Measurements from ENCODE around the gene NAALADL2.

DNA sequence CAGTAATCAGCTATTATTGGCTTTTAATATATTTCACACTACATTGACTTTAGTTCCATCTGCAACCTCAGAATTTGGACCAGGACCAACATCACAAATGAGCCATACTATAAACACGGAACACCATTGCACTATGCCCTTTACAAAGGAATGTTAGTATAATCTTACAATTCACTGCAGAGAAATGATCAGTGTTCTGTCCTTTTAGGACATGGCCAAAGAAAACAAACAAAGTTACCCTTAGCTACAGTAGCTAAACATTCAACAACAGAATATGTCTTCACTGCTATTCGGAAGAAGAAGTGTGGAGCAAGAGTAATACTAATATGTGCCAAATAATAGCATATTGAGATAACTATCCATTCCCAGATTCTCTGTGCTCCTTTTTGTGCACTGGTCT lies 90.4 kb downstream of the NAALADL2 start:
- TF ChIP-seq CTCF (IDR thresholded peaks at IDR 0.05) (no peak), POLR2AphosphoS5 (IDR thresholded peaks at IDR 0.05; ENCODE audit: low read depth, low read length) (no peak), SIN3A (IDR thresholded peaks at IDR 0.05; ENCODE audit: borderline replicate concordance, insufficient read depth, low read depth, low read length) (no peak)
